Peyer's patch (tissue), 4 donors: ENCODE measurements around the gene ZNF628.

Experiments used
- CTCF ChIP-seq, 6 experiments: fragments of 450-650 bp in 4 of 6; fragments of 200-600 bp in 2 of 6; sonication (generic) in 1 of 6; IDR thresholded peaks; one replicate each; pipeline ENCODE4 v1.5.1; 2017 to 2019; ENCODE audit warnings: antibody characterized with exemption in 6 of 6, mild to moderate bottlenecking in 3 of 6, moderate library complexity in 1 of 6
- POLR2A ChIP-seq, 2 donors: fragments of 450-650 bp; IDR thresholded peaks; one replicate each; pipeline ENCODE4 v1.5.1; 2017; ENCODE audit warnings: antibody characterized with exemption in 2 of 2, mild to moderate bottlenecking in 2 of 2, moderate library complexity in 2 of 2

GRCh38 chr19:55468054-55468393 is 8.4 kb upstream of the ZNF628 start:
- TF ChIP-seq CTCF (IDR thresholded peaks at IDR 0.05) (peak in 1 of 6 experiments; percentile 10), POLR2A (IDR thresholded peaks at IDR 0.05) (no peak)
